IMR-90 (cell line): Measurements from ENCODE around the gene OR6X1. TPM values are rescaled to one million over a fixed set of nuclear protein-coding genes. Genes with fewer than 3 reads are reported as not detected.

ENCODE experiments used
- ATAC-seq: fragments of 200-7000 bp; cut with Tn5 transposase; 2 replicates; pipeline ENCODE4 v1.9.1; 2020; ENCODE audit warnings: low read depth, mild to moderate bottlenecking, moderate library complexity
- BruUV-seq: library from RNA; stranded (reverse); fragments of 400-500 nt; replicated peaks from 2 replicates; lab custom pipeline; 2021; lab: Mats Ljungman, UMichigan
- CTCF ChIA-PET: fragments of 300-600 bp; formaldehyde crosslinking; extraction: SDS; loops from one replicate; lab custom pipeline; 2021; ENCODE audit warnings: antibody characterized with exemption; lab: Yijun Ruan, JAX
- POLR2A ChIA-PET: fragments of 300-600 bp; sonication (Branson Sonifier 250); formaldehyde crosslinking; loops from one replicate; lab custom pipeline; 2022; ENCODE audit warnings: antibody characterized with exemption; ENCODE audit not compliant: unreplicated experiment; lab: Charles Lee
- DNase-seq: peaks from one replicate; pipeline ENCODE4 v3.0.0; 2013
- H2AFZ ChIP-seq: replicated peaks from 2 replicates; pipeline ENCODE3; 2013; ENCODE audit warnings: low read length, mild to moderate bottlenecking; ENCODE audit not compliant: poor library complexity
- H2AK5ac ChIP-seq: 2 replicates; pipeline ENCODE4 v1.6.1; 2013; ENCODE audit warnings: low read depth, low read length, inconsistent platforms
- H2AK9ac ChIP-seq: replicated peaks from 2 replicates; pipeline ENCODE3; 2013; ENCODE audit warnings: mild to moderate bottlenecking, low read depth, low read length, moderate library complexity; ENCODE audit not compliant: poor library complexity
- H2BK120ac ChIP-seq: 2 replicates; pipeline ENCODE4 v1.6.1; 2013; ENCODE audit warnings: low read depth, low read length, inconsistent platforms
- H2BK15ac ChIP-seq: 3 replicates; pipeline ENCODE4 v1.6.1; 2013; ENCODE audit warnings: low read depth, low read length, inconsistent platforms
- H2BK20ac ChIP-seq: 2 replicates; pipeline ENCODE4 v1.6.1; 2013; ENCODE audit warnings: low read depth, mild to moderate bottlenecking, inconsistent platforms, low read length, moderate library complexity
- H2BK5ac ChIP-seq: 2 replicates; pipeline ENCODE4 v1.6.1; 2013; ENCODE audit warnings: mild to moderate bottlenecking, low read depth, low read length, inconsistent platforms; ENCODE audit not compliant: poor library complexity, severe bottlenecking
- H3K14ac ChIP-seq: replicated peaks from 2 replicates; pipeline ENCODE4 v1.6.1; 2013; ENCODE audit warnings: low read depth, low read length, inconsistent platforms
- H3K18ac ChIP-seq: 2 replicates; pipeline ENCODE4 v1.6.1; 2013; ENCODE audit warnings: low read depth, low read length, control low read depth
- H3K23ac ChIP-seq: 2 replicates; pipeline ENCODE4 v1.6.1; 2013; ENCODE audit warnings: low read depth, low read length, inconsistent platforms
- H3K27ac ChIP-seq: 2 replicates; pipeline ENCODE4 v1.5.1; 2013; ENCODE audit warnings: mild to moderate bottlenecking, control low read depth, low read length; ENCODE audit not compliant: insufficient read depth
- H3K27me3 ChIP-seq: 2 replicates; pipeline ENCODE4 v1.6.1; 2013; ENCODE audit warnings: low read length; ENCODE audit not compliant: control insufficient read depth, insufficient read depth
- H3K36me3 ChIP-seq: 2 replicates; pipeline ENCODE4 v1.6.1; 2013; ENCODE audit warnings: low read length, mixed read lengths; ENCODE audit not compliant: control insufficient read depth, insufficient read depth
- H3K4ac ChIP-seq: 2 replicates; pipeline ENCODE4 v1.6.1; 2013; ENCODE audit warnings: low read depth, low read length, inconsistent platforms
- H3K4me1 ChIP-seq: 2 replicates; pipeline ENCODE4 v1.6.1; 2013; ENCODE audit warnings: low read length, mixed read lengths; ENCODE audit not compliant: control insufficient read depth, insufficient read depth
- H3K4me2 ChIP-seq: 2 replicates; pipeline ENCODE4 v1.6.1; 2013; ENCODE audit warnings: low read depth, mild to moderate bottlenecking, control low read depth, low read length, moderate library complexity
- H3K4me3 ChIP-seq: 2 replicates; pipeline ENCODE4 v1.5.1; 2013; ENCODE audit warnings: low read depth, mild to moderate bottlenecking, control low read depth, low read length, moderate library complexity; ENCODE audit not compliant: insufficient read depth
- H3K56ac ChIP-seq: 2 replicates; pipeline ENCODE4 v1.6.1; 2013; ENCODE audit warnings: low read length, inconsistent platforms; ENCODE audit not compliant: insufficient read depth; ENCODE audit errors: extremely low read depth
- H3K79me1 ChIP-seq, 2 experiments: 2 replicates each; pipeline ENCODE4 v1.6.1; 2013; ENCODE audit warnings: low read length in 2 of 2, inconsistent platforms in 1 of 2, low read depth in 1 of 2
- H3K9ac ChIP-seq: 2 replicates; pipeline ENCODE4 v1.6.1; 2013; ENCODE audit warnings: low read depth, low read length, control low read depth
- H3K9me1 ChIP-seq: 2 replicates; pipeline ENCODE4 v1.6.1; 2013; ENCODE audit warnings: low read length, inconsistent platforms; ENCODE audit not compliant: insufficient read depth
- H3K9me3 ChIP-seq: 2 replicates; pipeline ENCODE4 v1.6.1; 2013; ENCODE audit warnings: low read length; ENCODE audit not compliant: control insufficient read depth, insufficient read depth
- H4K20me1 ChIP-seq: 2 replicates; pipeline ENCODE4 v1.6.1; 2013; ENCODE audit warnings: low read length, inconsistent platforms; ENCODE audit not compliant: insufficient read depth
- H4K5ac ChIP-seq: 2 replicates; pipeline ENCODE4 v1.6.1; 2013; ENCODE audit warnings: mild to moderate bottlenecking, low read depth, low read length, control low read depth
- H4K8ac ChIP-seq, 2 experiments: 2 replicates each; pipeline ENCODE4 v1.6.1; 2013; ENCODE audit warnings: low read depth in 2 of 2, low read length in 2 of 2, control low read depth in 1 of 2, inconsistent platforms in 1 of 2
- H4K91ac ChIP-seq: 2 replicates; pipeline ENCODE4 v1.6.1; 2013; ENCODE audit warnings: low read depth, low read length, inconsistent platforms; ENCODE audit not compliant: insufficient read depth
- MAFK ChIP-seq: IDR thresholded peaks from 2 replicates; pipeline ENCODE4 v1.6.1; 2012; ENCODE audit warnings: low read depth, low read length, improper control_type of control experiment
- RAD21 ChIP-seq: IDR thresholded peaks from 2 replicates; pipeline ENCODE4 v1.6.1; 2012; ENCODE audit warnings: low read length, improper control_type of control experiment
- WGBS, 2 experiments: methylation state at CpG; one replicate each; pipeline versions ENCODE4 v1.1.5 to v1.1.7; 2013; ENCODE audit warnings: missing lambda C conversion rate in 2 of 2; ENCODE audit not compliant: insufficient read length in 1 of 2; ENCODE audit errors: extremely low coverage in 2 of 2; 5-methylcytosine and 5-hydroxymethylcytosine counted together
- dilution Hi-C: fragments of 300-500 bp; cut with HindIII; formaldehyde crosslinking; loops from one replicate; pipeline ENCODE4 v1.14.3; 2018; ENCODE audit warnings: low sequenced_read_pairs; ENCODE audit not compliant: unreplicated experiment
- in situ Hi-C: fragments of 300-500 bp; cut with MboI; formaldehyde crosslinking; loops from 3 replicates; pipeline ENCODE4 v1.14.3; 2019; ENCODE audit warnings: low sequenced_read_pairs, inconsistent platforms, mixed read lengths
- intact Hi-C: fragments of 100-400 bp; cut with micrococcal nuclease; formaldehyde crosslinking; loops from 2 replicates; pipeline ENCODE4 v1.10.0; 2022
- polyA plus RNA-seq, 3 experiments: library from polyadenylated mRNA; depleted of rRNA; stranded (reverse); fragments of >200 nt; gene quantifications; 2 replicates each; pipeline ENCODE4 v1.2.3, GENCODE V29; 2012; ENCODE audit warnings: low replicate concordance in 1 of 3
- total RNA-seq: library from RNA; depleted of rRNA; stranded (reverse); fragments of >200 nt; gene quantifications from 2 replicates; pipeline ENCODE4 v1.2.3, GENCODE V29; 2012

Gene OR6X1
- total and polyA plus RNA-seq, 2 of the 4 experiments (the other 2 are of a cell fraction) = not detected

- TF ChIP-seq MAFK = peak; percentile 65
- TF ChIP-seq RAD21 = no peak
- Histone ChIP-seq H2BK120ac (no peak overlapping the region), H2AK5ac (no peak overlapping the region), H4K20me1 (no peaks in the 10 kb centered on the region), H4K8ac (no peak overlapping the region), H3K18ac (no peak overlapping the region), H2AK9ac (no peak overlapping the region), H2AFZ (no peak overlapping the region), H3K27ac (no peak overlapping the region), H3K36me3 (no peaks in the 10 kb centered on the region), H3K4ac (no peak overlapping the region), H2BK20ac (no peak overlapping the region), H3K79me1 (no peaks in the 10 kb centered on the region), H4K5ac (no peak overlapping the region), H2BK5ac (no peak overlapping the region), H3K14ac (no peak overlapping the region), H4K91ac (no peak overlapping the region), H3K4me1 (no peaks in the 10 kb centered on the region), H3K9me3 (no peaks in the 10 kb centered on the region), H3K27me3 (no peaks in the 10 kb centered on the region; the same call in 1 of the 2 replicates), H3K23ac (no peak overlapping the region), H2BK15ac (no peak overlapping the region), H3K4me3 (no peak overlapping the region), H3K9ac (no peak overlapping the region), H3K4me2 (no peak overlapping the region), H3K56ac (no peak overlapping the region), H3K9me1 (no peaks in the 10 kb centered on the region)
- DNase-seq = no peak
- no TSS peak for BruUV-seq
- CTCF ChIA-PET = no interaction called here
- in situ Hi-C loops (no loop called here), dilution Hi-C loops (no loop called here), intact Hi-C loops (no loop called here)
- POLR2A ChIA-PET = no interaction called here
- no CpG with 5 or more reads among the region's 1 CpG for WGBS, 2 experiments
- ATAC-seq = no peak
Observed at GRCh38 chr11:123773959-123774358, 19.6 kb upstream of the OR6X1 start.
